IMR-90 (cell line): ENCODE results near the gene CDH23. TPM values are rescaled to one million over a fixed set of nuclear protein-coding genes. Genes with fewer than 3 reads are reported as not detected.

Experiments used
- ATAC-seq: fragments of 200-7000 bp; cut with Tn5 transposase; 2 replicates; pipeline ENCODE4 v1.9.1; 2020; ENCODE audit warnings: low read depth, mild to moderate bottlenecking, moderate library complexity
- BruUV-seq: library from RNA; stranded (reverse); fragments of 400-500 nt; replicated peaks from 2 replicates; lab custom pipeline; 2021; lab: Mats Ljungman, UMichigan
- CTCF ChIA-PET: fragments of 300-600 bp; formaldehyde crosslinking; extraction: SDS; loops from one replicate; lab custom pipeline; 2021; ENCODE audit warnings: antibody characterized with exemption; lab: Yijun Ruan, JAX
- POLR2A ChIA-PET: fragments of 300-600 bp; sonication (Branson Sonifier 250); formaldehyde crosslinking; loops from one replicate; lab custom pipeline; 2022; ENCODE audit warnings: antibody characterized with exemption; ENCODE audit not compliant: unreplicated experiment; lab: Charles Lee
- DNase-seq: peaks from one replicate; pipeline ENCODE4 v3.0.0; 2013
- H2AFZ ChIP-seq: replicated peaks from 2 replicates; pipeline ENCODE3; 2013; ENCODE audit warnings: low read length, mild to moderate bottlenecking; ENCODE audit not compliant: poor library complexity
- H2AK5ac ChIP-seq: 2 replicates; pipeline ENCODE4 v1.6.1; 2013; ENCODE audit warnings: low read depth, low read length, inconsistent platforms
- H2AK9ac ChIP-seq: replicated peaks from 2 replicates; pipeline ENCODE3; 2013; ENCODE audit warnings: mild to moderate bottlenecking, low read depth, low read length, moderate library complexity; ENCODE audit not compliant: poor library complexity
- H2BK120ac ChIP-seq: 2 replicates; pipeline ENCODE4 v1.6.1; 2013; ENCODE audit warnings: low read depth, low read length, inconsistent platforms
- H2BK15ac ChIP-seq: 3 replicates; pipeline ENCODE4 v1.6.1; 2013; ENCODE audit warnings: low read depth, low read length, inconsistent platforms
- H2BK20ac ChIP-seq: 2 replicates; pipeline ENCODE4 v1.6.1; 2013; ENCODE audit warnings: low read depth, mild to moderate bottlenecking, inconsistent platforms, low read length, moderate library complexity
- H2BK5ac ChIP-seq: 2 replicates; pipeline ENCODE4 v1.6.1; 2013; ENCODE audit warnings: mild to moderate bottlenecking, low read depth, low read length, inconsistent platforms; ENCODE audit not compliant: poor library complexity, severe bottlenecking
- H3K14ac ChIP-seq: replicated peaks from 2 replicates; pipeline ENCODE4 v1.6.1; 2013; ENCODE audit warnings: low read depth, low read length, inconsistent platforms
- H3K18ac ChIP-seq: 2 replicates; pipeline ENCODE4 v1.6.1; 2013; ENCODE audit warnings: low read depth, low read length, control low read depth
- H3K23ac ChIP-seq: 2 replicates; pipeline ENCODE4 v1.6.1; 2013; ENCODE audit warnings: low read depth, low read length, inconsistent platforms
- H3K27ac ChIP-seq: 2 replicates; pipeline ENCODE4 v1.5.1; 2013; ENCODE audit warnings: mild to moderate bottlenecking, control low read depth, low read length; ENCODE audit not compliant: insufficient read depth
- H3K27me3 ChIP-seq: 2 replicates; pipeline ENCODE4 v1.6.1; 2013; ENCODE audit warnings: low read length; ENCODE audit not compliant: control insufficient read depth, insufficient read depth
- H3K36me3 ChIP-seq: 2 replicates; pipeline ENCODE4 v1.6.1; 2013; ENCODE audit warnings: low read length, mixed read lengths; ENCODE audit not compliant: control insufficient read depth, insufficient read depth
- H3K4ac ChIP-seq: 2 replicates; pipeline ENCODE4 v1.6.1; 2013; ENCODE audit warnings: low read depth, low read length, inconsistent platforms
- H3K4me1 ChIP-seq: 2 replicates; pipeline ENCODE4 v1.6.1; 2013; ENCODE audit warnings: low read length, mixed read lengths; ENCODE audit not compliant: control insufficient read depth, insufficient read depth
- H3K4me2 ChIP-seq: 2 replicates; pipeline ENCODE4 v1.6.1; 2013; ENCODE audit warnings: low read depth, mild to moderate bottlenecking, control low read depth, low read length, moderate library complexity
- H3K4me3 ChIP-seq: 2 replicates; pipeline ENCODE4 v1.5.1; 2013; ENCODE audit warnings: low read depth, mild to moderate bottlenecking, control low read depth, low read length, moderate library complexity; ENCODE audit not compliant: insufficient read depth
- H3K56ac ChIP-seq: 2 replicates; pipeline ENCODE4 v1.6.1; 2013; ENCODE audit warnings: low read length, inconsistent platforms; ENCODE audit not compliant: insufficient read depth; ENCODE audit errors: extremely low read depth
- H3K79me1 ChIP-seq, 2 experiments: 2 replicates each; pipeline ENCODE4 v1.6.1; 2013; ENCODE audit warnings: low read length in 2 of 2, inconsistent platforms in 1 of 2, low read depth in 1 of 2
- H3K9ac ChIP-seq: 2 replicates; pipeline ENCODE4 v1.6.1; 2013; ENCODE audit warnings: low read depth, low read length, control low read depth
- H3K9me1 ChIP-seq: 2 replicates; pipeline ENCODE4 v1.6.1; 2013; ENCODE audit warnings: low read length, inconsistent platforms; ENCODE audit not compliant: insufficient read depth
- H3K9me3 ChIP-seq: 2 replicates; pipeline ENCODE4 v1.6.1; 2013; ENCODE audit warnings: low read length; ENCODE audit not compliant: control insufficient read depth, insufficient read depth
- H4K20me1 ChIP-seq: 2 replicates; pipeline ENCODE4 v1.6.1; 2013; ENCODE audit warnings: low read length, inconsistent platforms; ENCODE audit not compliant: insufficient read depth
- H4K5ac ChIP-seq: 2 replicates; pipeline ENCODE4 v1.6.1; 2013; ENCODE audit warnings: mild to moderate bottlenecking, low read depth, low read length, control low read depth
- H4K8ac ChIP-seq, 2 experiments: 2 replicates each; pipeline ENCODE4 v1.6.1; 2013; ENCODE audit warnings: low read depth in 2 of 2, low read length in 2 of 2, control low read depth in 1 of 2, inconsistent platforms in 1 of 2
- H4K91ac ChIP-seq: 2 replicates; pipeline ENCODE4 v1.6.1; 2013; ENCODE audit warnings: low read depth, low read length, inconsistent platforms; ENCODE audit not compliant: insufficient read depth
- CEBPB ChIP-seq: IDR thresholded peaks from 2 replicates; pipeline ENCODE4 v1.6.1; 2012; ENCODE audit warnings: low read depth, low read length, improper control_type of control experiment
- CHD1 ChIP-seq: IDR thresholded peaks from 2 replicates; pipeline ENCODE4 v1.6.1; 2012; ENCODE audit warnings: low read depth, low read length, improper control_type of control experiment
- FOS ChIP-seq: fragments of 150-350 bp; IDR thresholded peaks from 2 replicates; pipeline ENCODE4 v1.6.1; 2016; ENCODE audit warnings: low read depth, low read length
- MAFK ChIP-seq: IDR thresholded peaks from 2 replicates; pipeline ENCODE4 v1.6.1; 2012; ENCODE audit warnings: low read depth, low read length, improper control_type of control experiment
- MAZ ChIP-seq: IDR thresholded peaks from 2 replicates; pipeline ENCODE4 v1.6.1; 2012; ENCODE audit warnings: low read depth, mild to moderate bottlenecking, low read length, improper control_type of control experiment, moderate library complexity, borderline replicate concordance
- MXI1 ChIP-seq: IDR thresholded peaks from 2 replicates; pipeline ENCODE4 v1.6.1; 2012; ENCODE audit warnings: low read depth, mild to moderate bottlenecking, low read length, moderate library complexity, borderline replicate concordance
- NFE2L2 ChIP-seq: fragments of 150-350 bp; IDR thresholded peaks from 2 replicates; pipeline ENCODE4 v1.6.1; 2016; ENCODE audit warnings: low read depth, mild to moderate bottlenecking, low read length
- POLR2A ChIP-seq: IDR thresholded peaks from 2 replicates; pipeline ENCODE4 v1.6.1; 2012; ENCODE audit warnings: mild to moderate bottlenecking, low read depth, low read length
- RAD21 ChIP-seq: IDR thresholded peaks from 2 replicates; pipeline ENCODE4 v1.6.1; 2012; ENCODE audit warnings: low read length, improper control_type of control experiment
- RCOR1 ChIP-seq: IDR thresholded peaks from 2 replicates; pipeline ENCODE4 v1.6.1; 2012; ENCODE audit warnings: mild to moderate bottlenecking, low read length, improper control_type of control experiment; ENCODE audit not compliant: insufficient replicate concordance
- RFX5 ChIP-seq: IDR thresholded peaks from 2 replicates; pipeline ENCODE4 v1.8.0; 2012; ENCODE audit warnings: low read depth, mild to moderate bottlenecking, low read length, moderate library complexity
- SMC3 ChIP-seq: fragments of 150-350 bp; IDR thresholded peaks from 2 replicates; pipeline ENCODE4 v1.6.1; 2016; ENCODE audit warnings: low read depth, mild to moderate bottlenecking, antibody characterized with exemption, low read length, moderate library complexity
- WGBS, 2 experiments: methylation state at CpG; one replicate each; pipeline versions ENCODE4 v1.1.5 to v1.1.7; 2013; ENCODE audit warnings: missing lambda C conversion rate in 2 of 2; ENCODE audit not compliant: insufficient read length in 1 of 2; ENCODE audit errors: extremely low coverage in 2 of 2; 5-methylcytosine and 5-hydroxymethylcytosine counted together
- dilution Hi-C: fragments of 300-500 bp; cut with HindIII; formaldehyde crosslinking; loops from one replicate; pipeline ENCODE4 v1.14.3; 2018; ENCODE audit warnings: low sequenced_read_pairs; ENCODE audit not compliant: unreplicated experiment
- in situ Hi-C: fragments of 300-500 bp; cut with MboI; formaldehyde crosslinking; loops from 3 replicates; pipeline ENCODE4 v1.14.3; 2019; ENCODE audit warnings: low sequenced_read_pairs, inconsistent platforms, mixed read lengths
- intact Hi-C: fragments of 100-400 bp; cut with micrococcal nuclease; formaldehyde crosslinking; loops from 2 replicates; pipeline ENCODE4 v1.10.0; 2022
- polyA plus RNA-seq, 3 experiments: library from polyadenylated mRNA; depleted of rRNA; stranded (reverse); fragments of >200 nt; gene quantifications; 2 replicates each; pipeline ENCODE4 v1.2.3, GENCODE V29; 2012; ENCODE audit warnings: low replicate concordance in 1 of 3
- total RNA-seq: library from RNA; depleted of rRNA; stranded (reverse); fragments of >200 nt; gene quantifications from 2 replicates; pipeline ENCODE4 v1.2.3, GENCODE V29; 2012
- TF ChIP-seq, protein P1 (sequence below): fragments of 150-350 bp; IDR thresholded peaks from 2 replicates; pipeline ENCODE4 v1.6.1; 2017; ENCODE audit warnings: mild to moderate bottlenecking, antibody characterized with exemption, low read length, low read depth
- TF ChIP-seq, protein P2 (sequence below): conservative IDR thresholded peaks from 2 replicates; pipeline ENCODE4 v1.5.1; 2012; ENCODE audit warnings: mild to moderate bottlenecking, low read depth, low read length, improper control_type of control experiment

The CDH23 gene
- total and polyA plus RNA-seq, 2 of the 4 experiments (the other 2 are of a cell fraction): under 0.01 to 0.03 TPM

DNA sequence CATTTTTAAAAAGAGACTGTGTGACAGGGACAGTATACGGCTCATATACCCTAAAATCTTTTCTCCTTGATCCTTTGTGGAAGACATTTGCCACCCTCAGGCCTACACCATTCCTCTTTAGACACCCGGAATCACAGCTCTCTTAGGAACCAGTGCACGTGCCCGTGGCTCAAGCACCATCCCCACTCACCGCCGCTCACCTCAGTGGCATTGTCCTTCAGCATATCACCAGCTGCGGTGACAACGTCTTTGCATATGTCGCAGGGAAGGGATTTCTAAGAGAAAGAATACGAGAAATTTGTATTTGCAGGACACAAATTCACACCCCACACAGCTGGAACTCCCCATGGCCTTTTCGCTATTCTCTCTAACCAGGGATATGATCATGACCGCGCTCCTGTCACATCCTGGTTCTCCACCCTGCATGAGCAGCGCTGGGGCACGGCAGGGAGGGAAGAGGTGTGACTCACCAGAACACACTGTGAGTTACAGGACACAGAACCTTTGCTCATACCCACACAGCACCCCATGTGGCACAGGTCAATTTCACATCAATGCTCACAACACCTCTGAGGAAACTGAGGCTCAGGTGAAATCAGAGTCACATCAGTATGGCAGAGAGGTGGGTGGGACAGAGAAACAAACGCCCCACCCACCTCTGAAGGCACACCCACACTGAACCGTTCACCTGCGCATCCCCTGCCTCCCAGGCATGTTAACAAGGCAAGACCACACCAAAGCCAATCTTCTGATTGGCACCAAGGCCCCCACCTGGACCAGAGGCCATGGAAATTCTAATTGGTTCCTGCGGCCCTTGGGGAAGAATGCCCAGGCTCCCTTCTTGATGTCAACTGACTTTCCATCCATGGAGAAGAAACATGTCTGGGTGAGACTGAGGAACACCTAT lies 435.2 kb downstream of the CDH23 start:
- dilution Hi-C loops: no loop called here
- no peak overlapping the region for H2BK20ac ChIP-seq
- no peak overlapping the region for H3K18ac ChIP-seq
- ChIA-PET CTCF (no interaction called here), POLR2A (interaction anchor here (0.6 kb wide), 1 partner anchor 455 kb away, joined by 3 read pairs; no protein-coding TSS in a partner anchor)
- H3K27ac ChIP-seq: no peak overlapping the region
- H3K9ac ChIP-seq: no peak overlapping the region
- intact Hi-C loops: no loop called here
- H2BK5ac ChIP-seq: no peak overlapping the region
- H3K23ac ChIP-seq: no peak overlapping the region
- peaks cover 67% of the 10 kb centered on the region for H4K20me1 ChIP-seq
- H3K27me3 ChIP-seq: no peaks in the 10 kb centered on the region
- peaks cover 32 to 70% of the 10 kb centered on the region in 2 experiments for H3K79me1 ChIP-seq
- peaks cover 47% of the 10 kb centered on the region for H3K36me3 ChIP-seq
- no peak overlapping the region for H3K56ac ChIP-seq
- no peak overlapping the region for H4K91ac ChIP-seq
- no TSS peak for BruUV-seq
- H2BK120ac ChIP-seq: no peak overlapping the region
- no peak overlapping the region for H4K5ac ChIP-seq
- ATAC-seq: peak; percentile 29; the same call in 1 of the 2 replicates
- H3K14ac ChIP-seq: no peak overlapping the region
- WGBS, 2 experiments: 80% methylated on average over 1 of the region's 19 CpGs; no CpG with 5 or more reads in 1 of the 2 experiments
- no peak overlapping the region for H2AK5ac ChIP-seq
- in situ Hi-C loops: no loop called here
- H3K4me3 ChIP-seq: no peak overlapping the region
- peak; percentile 54 for DNase-seq
- H2BK15ac ChIP-seq: no peak overlapping the region
- no peak overlapping the region for H4K8ac ChIP-seq
- peaks cover 28% of the 10 kb centered on the region for H3K9me1 ChIP-seq
- H2AFZ ChIP-seq: no peak overlapping the region
- no peaks in the 10 kb centered on the region for H3K9me3 ChIP-seq
- peaks cover 12% of the 10 kb centered on the region for H3K4me1 ChIP-seq
- H3K4me2 ChIP-seq: no peak overlapping the region
- peak overlapping the region; percentile 23 for H2AK9ac ChIP-seq
- TF ChIP-seq CEBPB: no peak
- TF ChIP-seq RFX5: no peak
- no peak for TF ChIP-seq MAFK
- TF ChIP-seq POLR2A: no peak
- no peak for TF ChIP-seq RCOR1
- no peak for TF ChIP-seq CHD1
- TF ChIP-seq, protein P1, sequence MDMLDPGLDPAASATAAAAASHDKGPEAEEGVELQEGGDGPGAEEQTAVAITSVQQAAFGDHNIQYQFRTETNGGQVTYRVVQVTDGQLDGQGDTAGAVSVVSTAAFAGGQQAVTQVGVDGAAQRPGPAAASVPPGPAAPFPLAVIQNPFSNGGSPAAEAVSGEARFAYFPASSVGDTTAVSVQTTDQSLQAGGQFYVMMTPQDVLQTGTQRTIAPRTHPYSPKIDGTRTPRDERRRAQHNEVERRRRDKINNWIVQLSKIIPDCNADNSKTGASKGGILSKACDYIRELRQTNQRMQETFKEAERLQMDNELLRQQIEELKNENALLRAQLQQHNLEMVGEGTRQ: no peak
- no peak for TF ChIP-seq MAZ
- TF ChIP-seq SMC3: no peak
- TF ChIP-seq RAD21: no peak
- no peak for TF ChIP-seq FOS
- no peak for TF ChIP-seq NFE2L2
- TF ChIP-seq, protein P2, sequence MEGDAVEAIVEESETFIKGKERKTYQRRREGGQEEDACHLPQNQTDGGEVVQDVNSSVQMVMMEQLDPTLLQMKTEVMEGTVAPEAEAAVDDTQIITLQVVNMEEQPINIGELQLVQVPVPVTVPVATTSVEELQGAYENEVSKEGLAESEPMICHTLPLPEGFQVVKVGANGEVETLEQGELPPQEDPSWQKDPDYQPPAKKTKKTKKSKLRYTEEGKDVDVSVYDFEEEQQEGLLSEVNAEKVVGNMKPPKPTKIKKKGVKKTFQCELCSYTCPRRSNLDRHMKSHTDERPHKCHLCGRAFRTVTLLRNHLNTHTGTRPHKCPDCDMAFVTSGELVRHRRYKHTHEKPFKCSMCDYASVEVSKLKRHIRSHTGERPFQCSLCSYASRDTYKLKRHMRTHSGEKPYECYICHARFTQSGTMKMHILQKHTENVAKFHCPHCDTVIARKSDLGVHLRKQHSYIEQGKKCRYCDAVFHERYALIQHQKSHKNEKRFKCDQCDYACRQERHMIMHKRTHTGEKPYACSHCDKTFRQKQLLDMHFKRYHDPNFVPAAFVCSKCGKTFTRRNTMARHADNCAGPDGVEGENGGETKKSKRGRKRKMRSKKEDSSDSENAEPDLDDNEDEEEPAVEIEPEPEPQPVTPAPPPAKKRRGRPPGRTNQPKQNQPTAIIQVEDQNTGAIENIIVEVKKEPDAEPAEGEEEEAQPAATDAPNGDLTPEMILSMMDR: no peak
- no peak; the same call in 1 of the 2 replicates for TF ChIP-seq MXI1
- H3K4ac ChIP-seq: no peak overlapping the region
